ENCODE results near the gene ELMO1.

ELMO1 gene

DNA sequence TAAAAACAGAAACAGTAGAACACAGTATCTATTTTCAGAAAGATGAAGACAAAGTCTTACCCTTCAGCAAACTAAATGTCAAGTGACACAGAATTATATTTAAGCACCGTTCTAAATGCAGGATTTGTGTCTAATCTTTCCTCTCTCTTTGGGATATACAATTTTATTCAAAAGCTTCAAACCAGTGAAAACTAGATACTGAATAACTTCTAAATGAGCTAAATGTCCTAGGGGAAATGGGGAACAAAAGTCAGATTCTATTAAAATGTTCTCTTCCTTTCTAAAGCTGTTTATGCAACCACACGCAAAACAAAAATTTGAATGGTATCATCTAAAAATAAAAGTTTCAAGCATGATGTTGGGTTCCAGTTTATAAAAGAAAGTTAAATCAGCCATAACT, 588.0 kb downstream of the ELMO1 start:
- DNase-seq, result no peak

DNA sequence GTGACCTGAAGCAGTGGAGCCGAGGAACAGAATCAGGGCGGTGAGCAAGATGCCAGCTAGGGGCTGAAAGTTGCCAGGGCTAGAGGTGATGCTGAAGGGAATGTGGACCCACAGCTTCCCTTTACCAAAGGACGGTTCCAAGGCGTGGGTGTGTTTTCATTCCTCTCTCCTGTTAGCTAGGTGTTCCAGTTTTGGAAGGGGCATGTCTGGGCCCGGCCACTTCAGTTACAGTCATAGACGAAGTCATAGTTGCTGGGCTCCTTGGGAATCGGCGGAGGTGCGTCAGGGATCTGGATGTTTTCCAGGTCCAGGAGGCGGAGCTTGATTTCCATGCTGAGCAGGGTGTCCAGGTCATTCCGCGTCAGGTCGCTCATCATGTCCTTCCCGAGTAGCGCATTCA, 593.3 kb downstream of the ELMO1 start:
- DNase-seq, result no peak

DNA sequence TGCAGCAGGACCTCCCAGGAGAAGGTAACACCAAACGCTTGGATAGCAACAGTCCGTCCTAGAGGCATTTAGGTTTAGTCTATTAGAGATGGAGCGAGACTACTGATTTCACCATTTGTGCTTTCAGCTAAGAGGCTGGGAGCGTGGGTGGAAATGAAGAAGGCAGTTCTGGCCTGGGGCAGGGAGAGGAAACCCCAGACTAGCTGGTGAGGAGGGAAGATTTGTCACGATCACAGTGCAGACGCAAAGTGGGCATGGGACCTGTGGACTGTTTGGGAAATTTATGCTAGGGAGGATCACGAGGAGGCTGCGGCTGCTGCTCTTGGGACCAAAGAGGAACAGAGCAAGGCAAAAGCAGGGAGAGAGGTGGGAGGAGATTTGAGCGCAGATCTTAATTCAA, 594.0 kb downstream of the ELMO1 start:
- no peak for DNase-seq

DNA sequence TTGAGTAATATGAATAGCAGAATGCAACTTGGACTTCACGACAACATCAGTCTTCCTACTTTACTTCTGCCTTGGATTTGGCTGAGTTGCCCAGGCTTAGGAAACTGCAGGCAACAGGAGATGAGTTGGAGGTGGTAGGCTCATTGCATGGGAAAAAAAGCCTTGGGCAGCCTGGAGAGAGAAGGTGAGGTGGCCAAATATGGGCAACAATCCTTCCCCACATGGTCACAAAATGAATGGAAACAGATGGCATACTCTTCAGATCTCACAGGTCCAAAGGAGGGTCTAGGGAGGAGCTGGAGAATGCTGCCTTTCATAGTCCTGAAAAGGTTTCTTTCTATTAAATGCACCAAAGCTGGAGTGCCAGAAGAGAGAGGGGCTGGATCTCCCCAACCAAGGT, 595.7 kb downstream of the ELMO1 start:
- no peak for DNase-seq

DNA sequence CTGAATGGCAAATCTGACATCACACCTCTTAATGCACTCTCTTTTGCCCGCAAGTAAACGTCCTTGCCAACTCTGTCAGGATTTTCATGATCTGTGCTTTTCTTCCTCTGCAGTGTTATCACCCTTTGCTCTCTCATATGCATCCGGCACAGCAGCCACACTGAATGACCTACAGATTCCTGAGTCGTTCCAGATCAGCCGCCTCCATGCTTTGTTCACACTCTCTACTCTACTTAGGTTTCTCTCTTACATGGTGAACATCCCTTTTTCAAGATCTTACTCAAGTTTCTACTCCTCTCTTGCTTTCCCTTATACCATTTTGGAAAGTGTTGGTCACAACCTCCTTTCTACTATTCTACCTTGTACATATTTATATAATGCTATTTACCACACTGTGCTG, 596.6 kb downstream of the ELMO1 start:
- DNase-seq, result no peak

DNA sequence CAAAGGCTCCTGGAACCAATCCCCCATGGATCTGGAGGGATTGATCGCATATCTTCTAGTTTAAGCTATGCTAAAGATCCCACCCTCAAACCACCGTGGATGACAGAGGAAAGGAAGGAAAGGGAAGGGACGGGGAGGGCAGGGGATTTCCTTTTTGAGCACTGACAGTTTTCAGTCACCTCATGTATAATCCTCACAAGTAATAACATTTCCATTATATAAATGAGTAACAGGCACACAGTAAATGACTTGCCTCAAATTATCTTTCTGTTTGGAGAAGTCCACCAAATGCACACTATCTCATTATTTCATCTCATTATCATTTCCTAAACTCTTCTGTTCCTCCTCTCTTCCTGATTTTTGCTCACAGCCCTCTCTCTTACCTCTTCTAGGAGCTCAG, 597.3 kb downstream of the ELMO1 start:
- no peak for DNase-seq

DNA sequence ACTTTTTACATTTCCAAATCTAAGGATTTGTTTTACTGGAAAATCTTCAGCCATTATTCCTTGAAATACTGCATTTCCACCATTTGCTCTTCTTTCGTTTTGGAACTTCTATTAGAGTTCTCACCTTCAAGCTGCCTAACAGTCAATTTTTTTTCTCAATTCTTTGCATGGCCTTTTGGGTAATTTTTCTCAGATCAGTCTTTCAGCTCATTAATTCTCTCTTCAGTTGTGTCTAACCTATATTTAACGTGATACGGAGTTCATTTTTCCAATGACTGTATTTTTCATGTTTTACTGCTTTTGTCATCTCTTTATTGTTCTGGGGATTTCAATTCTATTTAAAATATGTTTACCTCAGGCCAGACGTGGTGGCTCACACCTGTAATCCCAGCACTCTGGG, 600.7 kb downstream of the ELMO1 start:
- no peak for DNase-seq

DNA sequence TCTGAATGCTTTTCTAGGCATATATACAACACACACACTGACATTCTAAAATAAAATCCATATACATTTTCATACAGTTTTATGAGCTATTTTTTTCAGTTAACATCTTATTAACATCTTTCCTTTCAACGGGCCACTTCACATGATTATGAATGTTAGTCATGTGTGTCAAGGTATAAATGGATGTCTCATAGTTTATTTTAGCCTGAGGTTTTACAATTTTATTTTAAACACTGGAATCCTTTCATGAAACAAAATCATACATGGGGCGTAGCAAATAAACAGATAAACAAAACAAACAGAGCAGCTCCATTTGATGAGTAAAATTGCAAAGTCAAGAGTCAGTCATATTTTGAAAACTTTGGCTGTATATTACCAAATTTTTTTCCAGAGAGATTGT, 604.3 kb downstream of the ELMO1 start:
- DNase-seq, result no peak

DNA sequence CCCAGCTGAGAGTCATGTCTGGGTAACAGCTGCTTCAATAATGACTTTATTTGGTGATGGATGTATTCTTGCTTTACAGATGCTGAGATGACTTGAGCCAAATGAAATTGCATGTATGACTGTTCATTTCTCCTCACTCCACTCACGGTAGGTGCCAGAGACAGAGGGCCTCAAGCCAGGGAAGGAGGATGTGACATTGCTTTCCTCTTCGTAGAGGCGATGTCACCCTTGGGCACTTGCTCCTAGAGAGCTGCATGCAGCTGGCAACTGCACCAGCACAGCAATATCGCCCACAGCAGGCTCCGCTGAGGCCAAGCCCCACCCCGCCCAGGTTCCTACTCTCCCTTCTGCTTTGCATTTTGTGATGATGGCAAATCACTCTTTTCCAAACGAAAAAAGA, 607.8 kb downstream of the ELMO1 start:
- DNase-seq, result no peak

DNA sequence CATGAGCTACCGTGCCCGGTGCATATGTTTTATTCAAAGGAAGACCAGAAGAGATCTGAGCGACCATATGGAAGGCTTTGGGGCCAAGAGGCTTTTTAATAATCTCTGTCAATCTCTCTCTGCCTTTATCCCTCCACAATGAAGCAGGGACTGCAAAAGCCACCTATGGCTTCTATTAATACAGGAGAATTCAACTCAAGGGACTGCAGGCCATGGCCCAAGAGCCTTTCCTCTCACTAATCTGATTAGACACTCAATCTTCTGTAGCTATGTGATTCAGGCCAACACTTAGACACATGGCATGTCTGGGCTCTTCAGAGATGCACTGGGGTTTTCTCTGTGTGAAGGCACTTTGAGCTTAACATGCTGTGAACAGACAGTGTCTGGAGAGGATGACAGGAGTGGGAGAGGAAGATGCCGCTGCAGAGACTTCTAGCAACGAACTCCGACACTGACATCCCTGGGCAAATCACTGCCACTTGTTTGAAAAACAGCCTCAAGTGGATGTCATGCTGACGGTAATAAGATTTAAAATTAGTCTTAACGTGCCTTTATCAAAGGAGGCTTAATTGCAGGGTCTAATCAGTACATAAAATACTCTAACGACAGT, 609.9 kb downstream of the ELMO1 start:
- DNase-seq, result no peak

DNA sequence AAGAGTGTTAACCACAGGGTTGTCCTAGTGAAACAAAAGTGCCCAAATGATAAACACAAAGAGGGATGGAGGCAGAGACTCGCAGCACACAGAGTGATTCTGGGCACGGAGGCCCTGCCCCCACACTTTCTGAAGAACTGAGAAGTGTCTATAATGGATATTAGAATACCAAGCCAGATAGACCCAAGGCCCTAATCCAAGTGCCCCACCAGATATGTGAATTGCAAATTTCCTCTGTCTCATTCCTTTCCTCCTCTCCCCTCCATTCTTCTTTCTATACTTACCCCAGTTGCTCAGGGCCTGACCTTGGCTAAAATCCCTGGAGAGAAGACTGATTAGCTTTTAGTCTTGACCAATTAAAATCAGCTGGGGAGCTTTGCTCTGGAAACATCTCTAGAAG, 617.6 kb downstream of the ELMO1 start:
- no peak for DNase-seq

DNA sequence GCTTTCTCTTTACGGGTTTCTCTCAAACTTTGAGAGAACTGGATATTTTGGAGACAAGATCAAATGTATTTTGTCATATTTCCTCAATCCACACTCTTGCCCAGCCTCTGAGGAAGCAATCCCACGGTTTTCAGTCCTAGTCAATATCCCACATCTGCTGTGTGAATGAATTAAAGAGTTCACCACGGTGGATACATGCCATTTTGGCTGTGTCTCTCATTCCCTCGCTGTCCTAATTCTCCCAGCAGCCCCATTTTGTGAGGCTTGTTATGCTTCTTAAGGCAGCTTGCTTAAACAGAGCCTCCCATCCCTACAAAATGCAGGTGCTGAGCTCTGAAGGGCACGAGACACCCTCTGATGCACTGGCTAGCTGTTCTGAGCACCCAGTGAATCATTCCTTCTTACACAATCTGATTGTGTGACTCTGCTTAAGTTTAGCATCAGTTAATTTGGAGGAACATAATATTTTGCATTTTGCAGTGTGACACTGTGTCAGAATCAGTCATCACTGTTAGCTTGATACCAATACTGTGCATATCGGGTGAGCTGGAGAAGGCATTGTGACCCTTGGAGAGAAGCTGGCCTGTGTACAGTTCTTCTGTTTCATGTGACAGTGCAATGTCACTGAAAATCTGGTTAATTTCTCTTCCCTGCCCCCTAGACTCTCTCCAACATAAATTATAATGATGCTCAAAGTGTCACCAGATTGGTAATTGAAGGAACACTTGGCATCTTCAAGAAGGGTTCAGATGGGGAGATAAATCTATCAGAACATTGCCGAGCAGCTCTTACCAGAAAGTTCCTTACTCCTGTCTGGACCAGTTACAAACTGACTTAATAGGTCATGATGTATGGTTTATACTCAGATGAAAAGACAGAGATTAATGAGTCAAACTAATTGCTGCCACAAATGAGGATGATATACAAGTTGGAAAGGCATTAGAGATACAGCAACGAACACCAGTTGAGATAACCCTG, 620.6 kb downstream of the ELMO1 start:
- DNase-seq, result no peak

DNA sequence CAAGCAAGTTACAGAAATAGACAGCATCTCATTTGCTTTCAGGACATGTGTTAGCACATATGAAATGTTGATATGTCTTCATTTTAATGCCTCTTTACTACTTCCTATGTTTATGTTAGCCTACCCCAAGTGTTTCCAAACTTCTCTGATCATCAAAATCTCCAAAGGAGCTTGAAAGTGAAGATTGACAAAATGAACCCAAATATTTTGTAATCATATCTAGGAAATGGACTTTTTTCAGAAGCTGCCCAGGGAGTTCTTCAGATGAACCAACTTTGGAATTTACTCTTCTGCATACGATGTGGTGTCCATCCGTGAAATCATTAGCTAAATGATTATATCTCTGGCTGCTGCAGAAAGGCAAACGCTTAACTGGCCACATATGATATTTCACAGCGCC, 623.2 kb downstream of the ELMO1 start:
- DNase-seq, result no peak

DNA sequence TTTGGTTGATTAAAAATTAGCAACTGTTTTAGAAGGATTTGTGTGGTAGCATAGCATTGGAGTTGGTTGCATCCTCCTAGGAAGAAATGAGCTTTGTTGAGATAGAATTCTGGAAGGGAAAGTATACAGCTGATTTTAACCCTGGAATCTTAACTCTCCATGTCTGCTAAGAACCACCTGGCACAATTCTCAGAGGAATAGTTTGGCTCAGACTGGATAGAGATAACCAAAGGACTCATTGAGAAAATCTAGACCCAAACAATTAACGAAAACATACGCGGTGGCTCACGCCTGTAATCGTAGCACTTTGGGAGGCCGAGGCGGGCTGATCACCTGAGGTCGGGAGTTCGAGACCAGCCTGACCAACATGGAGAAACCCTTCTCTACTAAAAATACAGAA, 625.3 kb downstream of the ELMO1 start:
- no peak for DNase-seq

DNA sequence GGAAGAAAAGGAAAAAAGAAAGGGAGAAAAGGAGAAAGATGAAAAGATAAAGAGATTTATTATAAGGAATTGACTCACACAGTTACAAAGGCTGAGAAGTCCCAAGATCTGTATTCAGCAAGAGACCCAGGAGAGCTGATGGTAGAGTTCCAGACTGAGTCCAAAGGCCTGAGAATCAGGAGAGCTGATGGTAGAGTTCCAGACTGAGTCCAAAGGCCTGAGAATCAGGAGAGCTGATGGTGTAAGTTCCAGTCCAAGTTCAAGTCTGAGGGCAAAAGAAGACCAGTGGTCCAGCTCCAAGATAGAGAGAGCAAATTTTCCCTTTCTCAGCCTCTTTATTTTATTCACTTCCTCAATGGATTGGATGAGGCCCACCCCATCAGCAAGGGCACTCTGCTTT, 627.0 kb downstream of the ELMO1 start:
- DNase-seq, result no peak

DNA sequence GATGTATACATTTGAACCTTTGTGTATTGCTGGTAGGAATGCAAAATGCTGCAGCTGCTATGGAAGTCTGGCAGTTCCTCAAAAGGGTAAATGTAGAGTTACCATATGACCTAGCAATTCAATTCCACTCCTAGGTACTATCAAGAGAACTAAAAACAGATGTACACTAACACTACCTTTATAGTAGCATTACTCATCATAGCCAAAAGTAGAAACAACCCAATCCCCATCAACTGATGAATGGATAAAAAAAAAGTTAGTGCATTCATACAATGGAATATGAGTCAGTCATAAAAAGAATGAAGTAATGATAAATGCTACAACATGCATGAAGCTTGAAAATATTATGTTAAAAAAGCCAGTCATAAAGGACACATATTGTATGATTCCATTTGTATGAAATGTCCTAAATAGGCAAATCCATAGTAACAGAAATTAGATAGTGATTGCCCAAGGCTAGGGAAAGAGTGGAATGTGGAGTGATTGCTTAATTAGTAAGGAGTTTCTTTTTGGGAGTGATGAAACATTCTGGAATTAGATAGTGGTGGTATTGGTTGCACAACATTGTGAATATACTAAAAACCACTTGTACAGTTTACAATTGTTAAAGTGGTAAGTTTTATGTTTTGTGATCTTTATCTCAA, 628.0 kb downstream of the ELMO1 start:
- DNase-seq, result no peak

DNA sequence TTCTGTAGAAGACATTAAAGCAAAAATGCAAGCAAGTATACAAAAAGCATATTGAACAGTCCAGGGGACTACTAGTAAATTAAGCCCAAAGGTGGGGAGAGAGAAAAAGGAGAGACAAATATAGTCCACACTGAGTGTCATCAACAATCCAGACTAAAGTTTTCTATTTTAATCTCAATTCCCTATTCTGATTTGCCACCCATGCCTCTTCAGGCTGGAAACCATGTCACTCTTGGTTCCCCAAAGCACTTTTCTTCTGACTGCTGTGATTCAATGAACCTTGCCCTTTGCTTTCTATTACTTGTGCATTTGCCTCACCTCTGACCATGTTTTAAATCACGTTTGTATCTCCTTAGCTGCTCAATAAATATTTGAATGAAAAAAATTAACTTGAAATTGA, 629.0 kb downstream of the ELMO1 start:
- DNase-seq, result no peak

DNA sequence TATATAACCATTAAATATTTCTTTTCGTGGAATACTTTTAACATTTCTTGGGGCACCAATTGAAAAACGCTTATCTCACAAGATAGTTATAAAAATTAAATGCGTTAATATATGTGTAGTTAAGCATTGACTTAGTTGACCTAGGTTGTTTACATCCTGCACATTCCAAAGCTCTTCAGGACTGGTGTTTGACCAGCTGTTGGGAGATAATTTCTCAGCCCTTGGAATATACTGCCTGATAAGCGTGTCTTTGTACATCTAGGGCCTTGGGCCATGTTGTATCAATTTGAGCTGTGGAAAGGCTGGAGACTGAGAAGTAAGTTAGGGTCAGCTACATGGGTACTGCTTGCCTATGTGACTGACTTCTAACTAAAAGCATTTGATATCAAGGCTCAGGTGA, 634.4 kb downstream of the ELMO1 start:
- no peak for DNase-seq

DNA sequence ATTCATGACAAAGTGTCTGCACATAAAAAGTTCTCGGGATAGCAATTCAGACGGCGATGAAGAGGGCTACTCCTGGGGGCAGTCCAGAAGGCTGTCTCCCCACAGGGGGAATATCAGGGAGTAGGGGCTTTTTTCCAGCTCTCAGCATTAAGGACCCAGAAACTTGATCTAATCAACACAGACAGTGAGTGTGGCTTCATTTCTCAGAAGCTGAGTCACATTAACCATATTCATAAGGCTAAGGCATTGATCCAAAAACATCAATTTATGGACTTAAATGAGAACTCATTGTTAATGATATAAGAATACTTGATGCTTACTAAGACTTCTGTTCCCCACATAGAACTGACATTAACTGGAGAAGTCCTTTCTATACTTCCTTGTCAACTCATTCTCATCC, 636.9 kb downstream of the ELMO1 start:
- DNase-seq, result no peak

DNA sequence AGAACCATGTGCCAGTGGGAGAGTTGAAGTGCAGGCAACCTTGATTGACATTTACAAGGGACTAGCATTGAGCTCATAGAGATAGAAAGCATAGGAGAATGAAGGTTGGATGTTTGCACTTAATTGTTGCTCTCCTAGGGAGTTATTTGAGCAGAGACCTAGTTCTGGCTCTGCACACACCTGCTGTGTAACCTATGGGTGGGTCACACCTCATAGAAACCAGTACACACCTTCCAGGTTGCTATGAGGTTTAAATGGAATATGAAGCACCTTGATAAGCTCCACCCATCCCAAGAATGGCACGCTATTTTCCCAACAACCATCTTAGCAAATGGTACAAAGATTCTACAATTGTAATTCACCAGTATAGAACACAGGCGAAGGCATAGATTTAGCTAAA, 638.2 kb downstream of the ELMO1 start:
- DNase-seq, result no peak

DNA sequence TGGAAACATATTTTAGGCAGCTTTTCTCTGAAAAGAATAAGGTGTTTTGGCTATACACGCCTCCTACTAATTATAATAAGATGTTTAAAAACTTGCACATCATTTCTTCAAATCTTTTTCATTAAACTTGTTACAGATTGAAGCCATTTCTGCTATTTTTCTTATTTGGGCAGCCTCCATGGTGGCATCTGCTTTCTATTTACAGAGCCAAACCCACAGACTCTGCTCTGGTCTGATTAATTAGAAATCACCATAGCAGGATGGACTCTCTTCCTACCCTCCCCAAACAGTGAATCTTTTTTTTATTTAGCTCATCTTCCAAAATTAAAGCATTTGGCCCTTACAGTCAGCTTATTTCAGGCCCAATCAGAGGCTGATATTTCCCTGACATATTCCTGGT, 638.6 kb downstream of the ELMO1 start:
- DNase-seq, result no peak

DNA sequence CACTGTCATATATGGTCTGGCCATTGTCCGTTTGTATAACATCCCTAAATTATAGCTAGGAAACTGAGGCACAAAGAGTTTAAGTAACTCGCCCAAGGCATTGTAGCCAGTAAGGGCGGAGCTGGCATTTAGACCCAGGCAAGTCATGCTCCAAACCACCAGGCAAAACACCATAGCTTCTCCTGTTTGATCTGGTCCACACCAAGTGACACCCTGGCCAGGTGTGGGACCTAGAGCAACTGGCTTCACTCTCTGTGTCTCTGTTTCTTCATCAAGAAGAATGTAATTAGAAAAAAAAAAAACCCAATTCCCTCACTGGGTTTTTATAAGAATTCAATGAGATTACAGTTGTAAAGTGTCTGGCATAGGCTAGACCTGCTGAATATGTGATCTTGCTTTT, 639.2 kb downstream of the ELMO1 start:
- no peak for DNase-seq

DNA sequence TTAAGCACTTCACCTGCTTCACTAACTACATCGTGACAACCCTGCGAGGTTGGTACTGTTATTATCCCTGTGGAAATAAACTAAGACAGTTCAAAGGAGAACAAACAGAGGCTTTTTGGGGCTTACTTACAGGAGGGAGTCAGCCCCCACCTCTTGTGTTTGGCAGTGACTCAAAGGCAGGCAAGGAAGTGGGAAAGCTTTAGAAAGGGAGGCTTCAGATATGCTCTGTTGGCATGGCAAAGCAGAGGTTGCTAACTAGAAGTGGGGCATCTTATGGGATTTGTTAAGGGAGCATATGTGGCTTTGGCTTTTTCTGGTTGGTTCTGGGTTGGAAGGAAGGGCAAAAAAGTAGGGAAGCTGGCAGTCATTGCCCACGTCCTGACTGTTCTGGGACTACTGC, 639.6 kb downstream of the ELMO1 start:
- no peak for DNase-seq

DNA sequence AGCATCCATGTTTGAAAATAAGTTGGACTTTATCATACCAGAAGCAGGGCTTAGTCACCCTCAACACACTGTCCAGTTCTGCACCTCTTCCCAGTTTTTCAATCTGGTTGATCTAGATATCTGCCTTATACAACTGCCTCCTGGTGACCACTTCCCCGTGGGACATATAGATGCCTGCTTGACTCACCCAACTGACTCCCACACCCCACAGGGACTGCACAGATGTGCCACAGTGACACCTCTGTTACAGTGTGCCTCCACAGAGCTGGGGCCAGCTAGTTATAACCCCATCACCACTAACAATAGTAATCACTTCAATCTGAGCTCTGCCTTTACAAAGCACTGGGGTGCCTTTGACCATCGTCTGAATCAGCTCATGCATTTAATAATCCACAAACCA, 641.8 kb downstream of the ELMO1 start:
- no peak for DNase-seq

Data from Kasumi-1 (cell line).